ENCODE measurements around the gene PTRH2. TPM values are rescaled to one million over a fixed set of nuclear protein-coding genes. Genes with fewer than 3 reads are reported as not detected.

Gene PTRH2
- total RNA-seq, 1 donor from 2014 or later = 43.0 TPM

DNA sequence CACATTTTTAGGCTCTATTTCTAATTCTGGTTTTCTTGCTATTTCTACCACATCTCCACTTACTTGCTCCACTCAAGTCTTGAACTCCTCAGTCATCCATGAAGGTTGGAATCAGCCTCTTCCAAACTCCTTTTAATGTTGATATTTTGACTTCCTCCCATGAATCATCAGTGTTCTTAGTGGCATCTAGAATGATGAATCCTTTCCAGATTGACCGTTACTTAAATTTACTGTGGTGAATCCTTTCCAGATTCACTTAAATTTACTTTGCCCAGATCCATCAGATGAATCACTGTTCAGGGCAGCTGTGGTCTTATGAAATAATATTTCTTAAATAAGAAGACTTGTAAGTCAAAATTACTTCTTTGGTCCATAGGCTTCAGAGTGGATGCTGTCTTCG is 55.1 kb downstream of the PTRH2 start:
- Histone ChIP-seq H3K4me1 (peaks cover 10% of the 10 kb centered on the region), H3K9me3 (no peaks in the 10 kb centered on the region), H3K27ac (no peak overlapping the region), H3K36me3 (peaks cover 0 to 80% of the 10 kb centered on the region in 2 donors), H3K27me3 (no peaks in the 10 kb centered on the region), H3K4me3 (no peak overlapping the region)
- no peak for DNase-seq (ENCODE audit: extremely low spot score in 2 of 2)
- TF ChIP-seq POLR2A (IDR thresholded peaks at IDR 0.05) = no peak
- TF ChIP-seq, protein P1, sequence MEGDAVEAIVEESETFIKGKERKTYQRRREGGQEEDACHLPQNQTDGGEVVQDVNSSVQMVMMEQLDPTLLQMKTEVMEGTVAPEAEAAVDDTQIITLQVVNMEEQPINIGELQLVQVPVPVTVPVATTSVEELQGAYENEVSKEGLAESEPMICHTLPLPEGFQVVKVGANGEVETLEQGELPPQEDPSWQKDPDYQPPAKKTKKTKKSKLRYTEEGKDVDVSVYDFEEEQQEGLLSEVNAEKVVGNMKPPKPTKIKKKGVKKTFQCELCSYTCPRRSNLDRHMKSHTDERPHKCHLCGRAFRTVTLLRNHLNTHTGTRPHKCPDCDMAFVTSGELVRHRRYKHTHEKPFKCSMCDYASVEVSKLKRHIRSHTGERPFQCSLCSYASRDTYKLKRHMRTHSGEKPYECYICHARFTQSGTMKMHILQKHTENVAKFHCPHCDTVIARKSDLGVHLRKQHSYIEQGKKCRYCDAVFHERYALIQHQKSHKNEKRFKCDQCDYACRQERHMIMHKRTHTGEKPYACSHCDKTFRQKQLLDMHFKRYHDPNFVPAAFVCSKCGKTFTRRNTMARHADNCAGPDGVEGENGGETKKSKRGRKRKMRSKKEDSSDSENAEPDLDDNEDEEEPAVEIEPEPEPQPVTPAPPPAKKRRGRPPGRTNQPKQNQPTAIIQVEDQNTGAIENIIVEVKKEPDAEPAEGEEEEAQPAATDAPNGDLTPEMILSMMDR (IDR thresholded peaks at IDR 0.05) = no peak
- TF ChIP-seq POLR2AphosphoS5 (IDR thresholded peaks at IDR 0.05; ENCODE audit: insufficient read depth in 1 of 2, low read depth in 1 of 2) = no peak
- intact Hi-C loops (cut with DNase I) = no loop called here

DNA sequence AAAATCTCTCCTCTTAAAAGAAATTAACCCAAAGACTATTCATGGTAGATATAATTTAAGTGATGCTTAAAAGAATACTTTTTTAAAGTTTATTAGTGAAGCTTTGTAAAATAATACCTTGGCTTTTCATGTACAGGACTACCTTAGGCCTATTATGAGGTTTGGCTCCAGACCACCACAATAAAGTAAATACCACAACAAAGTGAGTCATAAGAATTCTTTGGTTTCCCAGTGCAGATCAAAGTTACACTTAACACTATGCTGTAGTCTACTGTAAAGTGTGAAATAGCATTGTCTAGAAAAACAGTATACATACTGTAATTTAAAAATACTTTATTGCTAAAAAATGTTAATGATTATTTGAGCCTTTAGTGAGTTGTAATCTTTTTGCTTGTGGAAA is 55.9 kb downstream of the PTRH2 start:
- Histone ChIP-seq H3K9me3 (no peaks in the 10 kb centered on the region), H3K4me3 (no peak overlapping the region), H3K27ac (no peak overlapping the region), H3K27me3 (no peaks in the 10 kb centered on the region), H3K4me1 (peaks cover 10% of the 10 kb centered on the region), H3K36me3 (peaks cover 0 to 73% of the 10 kb centered on the region in 2 donors)
- DNase-seq (ENCODE audit: extremely low spot score in 2 of 2) = no peak
- intact Hi-C loops (cut with DNase I) = no loop called here
- TF ChIP-seq, protein P1 (IDR thresholded peaks at IDR 0.05) = no peak
- TF ChIP-seq POLR2A (IDR thresholded peaks at IDR 0.05) (no peak), POLR2AphosphoS5 (IDR thresholded peaks at IDR 0.05; ENCODE audit: insufficient read depth in 1 of 2, low read depth in 1 of 2) (no peak)

DNA sequence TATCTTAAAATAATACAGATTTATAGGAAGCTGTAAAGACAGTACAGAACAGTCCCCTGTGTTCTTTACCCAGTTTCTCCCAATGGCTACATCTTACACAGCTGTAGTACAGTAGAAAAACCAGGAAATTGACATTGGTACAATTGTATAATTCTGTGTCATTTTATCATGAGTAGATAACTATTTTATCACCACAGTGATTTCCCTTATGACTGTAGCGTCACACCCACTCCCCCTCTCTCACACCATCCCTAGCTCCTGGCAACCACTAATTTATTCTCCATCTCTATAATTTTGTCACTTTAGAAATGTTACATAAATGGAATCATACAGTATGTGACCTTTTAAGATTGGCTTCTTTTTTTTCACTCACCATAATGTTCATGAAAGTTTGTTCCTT is 56.6 kb downstream of the PTRH2 start:
- TF ChIP-seq POLR2AphosphoS5 (IDR thresholded peaks at IDR 0.05; ENCODE audit: insufficient read depth in 1 of 2, low read depth in 1 of 2) = no peak
- TF ChIP-seq, protein P1 (IDR thresholded peaks at IDR 0.05) = no peak
- no peak for TF ChIP-seq POLR2A (IDR thresholded peaks at IDR 0.05)
- Histone ChIP-seq H3K36me3 (peaks cover 0 to 67% of the 10 kb centered on the region in 2 donors), H3K27ac (no peak overlapping the region), H3K4me3 (no peak overlapping the region), H3K4me1 (peaks cover 10% of the 10 kb centered on the region), H3K9me3 (no peaks in the 10 kb centered on the region), H3K27me3 (no peaks in the 10 kb centered on the region)
- intact Hi-C loops (cut with DNase I) = no loop called here
- DNase-seq (ENCODE audit: extremely low spot score in 2 of 2) = no peak

DNA sequence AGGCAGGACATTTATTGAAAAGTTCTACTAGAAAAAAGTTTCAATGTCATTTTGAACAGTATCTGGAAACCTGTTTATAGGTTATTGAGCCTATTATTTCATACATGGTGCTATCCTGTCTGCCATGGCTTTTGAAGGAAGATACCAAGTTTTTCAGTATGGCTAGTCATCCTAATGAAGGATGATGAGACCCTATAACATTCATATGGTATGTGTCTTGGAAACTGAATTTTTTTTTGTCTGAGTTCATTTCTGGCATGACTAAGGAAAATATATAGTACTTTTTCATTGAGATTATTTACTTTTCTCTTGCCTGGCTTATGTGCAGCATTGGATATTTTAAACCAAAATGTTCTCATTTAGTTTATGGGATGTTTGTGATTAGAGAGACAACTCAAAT is 57.3 kb downstream of the PTRH2 start:
- Histone ChIP-seq H3K27ac (no peak overlapping the region), H3K27me3 (no peaks in the 10 kb centered on the region), H3K4me3 (no peak overlapping the region), H3K9me3 (no peaks in the 10 kb centered on the region), H3K4me1 (peaks cover 10% of the 10 kb centered on the region), H3K36me3 (peaks cover 0 to 61% of the 10 kb centered on the region in 2 donors)
- TF ChIP-seq, protein P1 (IDR thresholded peaks at IDR 0.05) = no peak
- TF ChIP-seq POLR2AphosphoS5 (IDR thresholded peaks at IDR 0.05; ENCODE audit: insufficient read depth in 1 of 2, low read depth in 1 of 2) (no peak), POLR2A (IDR thresholded peaks at IDR 0.05) (no peak)
- intact Hi-C loops (cut with DNase I) = no loop called here
- DNase-seq (ENCODE audit: extremely low spot score in 2 of 2) = no peak

Other genes starting within 250 kb of the PTRH2 start
- gene DHX40, start 141.8 kb downstream of the PTRH2 start, total RNA-seq = 31.4 TPM
- 113 TPM for gene CLTC, start 87.5 kb downstream of the PTRH2 start, total RNA-seq
- gene VMP1, start 224 bp upstream of the PTRH2 start, total RNA-seq = 380 TPM
- 16.2 TPM for gene TUBD1, start 185.5 kb upstream of the PTRH2 start, total RNA-seq
- gene RPS6KB1, start 185.7 kb upstream of the PTRH2 start, total RNA-seq = 96.7 TPM